GM04503 (cell line): ENCODE data around the gene BLMH.
"Not testable (repeated sequence)": the region's sequence is repeated elsewhere in the genome, so short reads cannot be mapped to it uniquely, and the experiment has no call there.

Source experiments
- DNase-seq: peaks from one replicate; pipeline ENCODE4 v3.0.0-alpha.2; 2012; ENCODE audit warnings: low read depth

BLMH gene

GRCh38 chr17:30228011-30228410 lies 63.7 kb downstream of the BLMH start:
- DNase-seq = no peak

GRCh38 chr17:30226878-30227277 lies 64.9 kb downstream of the BLMH start:
- no peak for DNase-seq

DNA sequence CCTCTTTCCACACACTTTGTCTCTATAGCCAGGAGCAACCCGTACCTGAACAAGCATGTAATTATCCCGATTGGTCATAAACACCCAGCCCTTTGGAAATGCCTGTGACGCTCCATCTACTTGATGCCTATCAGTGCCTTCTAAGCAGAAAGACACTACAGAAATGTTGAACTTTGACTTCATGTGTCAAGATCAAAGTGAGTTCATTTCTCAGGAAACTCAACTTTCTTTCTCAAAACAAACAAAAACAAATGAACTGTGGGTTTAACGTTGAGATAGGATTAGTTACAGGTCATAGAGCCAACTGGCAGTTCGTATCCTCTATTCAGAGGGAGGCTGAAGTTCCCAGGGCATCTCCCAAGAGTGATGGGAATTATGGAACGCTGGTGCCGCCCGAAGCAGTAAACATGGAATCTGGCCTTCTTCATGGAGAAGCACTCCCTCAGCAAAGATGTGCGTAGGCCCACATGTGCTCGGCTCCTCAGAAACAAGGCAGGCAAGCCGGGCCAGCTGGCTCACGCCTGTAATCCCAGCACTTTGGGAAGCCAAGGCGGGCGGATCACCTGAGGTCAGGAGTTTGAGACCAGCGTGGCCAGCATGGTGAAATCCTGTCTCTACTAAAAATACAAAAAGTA lies 65.7 kb downstream of the BLMH start:
- no peak for DNase-seq

GRCh38 chr17:30225112-30225511 lies 66.6 kb downstream of the BLMH start:
- no peak for DNase-seq

- no peak for DNase-seq
Measured at GRCh38 chr17:30224419-30224960, 67.3 kb downstream of the BLMH start.

- DNase-seq = no peak
Measured at GRCh38 chr17:30222721-30223175, 69.0 kb downstream of the BLMH start.

- DNase-seq = no peak
Measured at GRCh38 chr17:30222251-30222650, 69.5 kb downstream of the BLMH start.

DNA sequence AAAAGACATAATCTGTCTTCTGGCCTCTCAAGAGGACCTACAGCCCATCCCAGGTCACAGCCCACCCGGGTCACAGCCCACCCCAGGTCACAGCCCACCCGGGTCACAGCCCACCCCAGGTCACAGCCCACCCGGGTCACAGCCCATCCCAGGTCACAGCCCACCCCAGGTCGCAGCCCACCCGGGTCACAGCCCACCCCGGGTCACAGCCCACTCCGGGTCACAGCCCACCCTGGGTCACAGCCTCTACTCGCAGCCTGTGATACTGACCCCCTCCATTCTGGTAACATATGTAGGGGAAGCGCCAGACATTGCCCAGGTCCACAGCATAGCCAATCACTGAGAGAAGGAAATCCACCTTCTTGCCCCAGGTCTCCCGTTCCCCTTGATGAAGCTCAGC lies 70.4 kb downstream of the BLMH start:
- DNase-seq = no peak

GRCh38 chr17:30220414-30220813 lies 71.3 kb downstream of the BLMH start:
- no peak for DNase-seq

GRCh38 chr17:30219833-30220232 lies 71.9 kb downstream of the BLMH start:
- no peak for DNase-seq

- DNase-seq = no peak
Measured at GRCh38 chr17:30219315-30219714, 72.4 kb downstream of the BLMH start.

DNA sequence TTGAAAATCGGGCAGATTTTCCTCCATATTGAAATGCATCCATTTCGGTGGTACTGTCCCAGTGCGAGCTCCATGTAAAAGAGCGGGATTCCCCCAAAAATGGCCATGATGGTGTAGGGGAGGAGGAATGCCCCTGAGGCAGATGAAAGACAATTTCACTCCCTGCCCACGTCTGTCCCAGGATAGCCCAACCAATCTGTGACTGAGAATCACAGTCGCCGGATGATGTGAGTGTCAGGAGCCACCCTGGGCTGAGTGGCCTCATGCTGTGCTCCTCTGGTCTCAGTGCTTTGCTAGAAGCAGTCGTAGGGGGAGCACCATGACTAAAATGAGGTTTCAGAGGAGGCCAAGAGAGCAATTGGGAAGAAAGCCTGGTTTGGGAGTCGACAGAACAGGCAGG lies 72.9 kb downstream of the BLMH start:
- DNase-seq = no peak

GRCh38 chr17:30217746-30218245 lies 73.9 kb downstream of the BLMH start:
- no peak for DNase-seq

DNA sequence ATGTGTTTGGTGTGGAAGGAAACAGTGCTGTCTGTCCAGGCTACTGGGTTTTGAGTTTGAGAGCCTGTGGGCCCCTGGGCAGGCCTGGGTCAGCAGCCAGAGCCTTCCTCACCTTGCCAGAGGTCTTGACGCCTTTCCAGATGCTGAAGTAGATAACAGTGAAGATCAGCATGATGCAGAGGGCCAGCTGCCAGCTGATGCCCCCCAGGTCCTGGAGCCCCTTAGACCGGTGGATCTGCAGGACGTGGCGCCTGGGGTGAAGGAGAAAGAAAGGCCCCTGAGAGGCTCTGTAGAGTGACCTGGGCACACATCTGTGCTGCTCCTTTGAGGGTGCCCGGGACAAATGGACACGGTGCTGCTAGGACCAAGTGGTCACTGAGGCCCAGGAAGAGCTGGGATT lies 74.7 kb downstream of the BLMH start:
- no peak for DNase-seq

- no peak for DNase-seq
Measured at GRCh38 chr17:30212750-30213149, 79.0 kb downstream of the BLMH start.

DNA sequence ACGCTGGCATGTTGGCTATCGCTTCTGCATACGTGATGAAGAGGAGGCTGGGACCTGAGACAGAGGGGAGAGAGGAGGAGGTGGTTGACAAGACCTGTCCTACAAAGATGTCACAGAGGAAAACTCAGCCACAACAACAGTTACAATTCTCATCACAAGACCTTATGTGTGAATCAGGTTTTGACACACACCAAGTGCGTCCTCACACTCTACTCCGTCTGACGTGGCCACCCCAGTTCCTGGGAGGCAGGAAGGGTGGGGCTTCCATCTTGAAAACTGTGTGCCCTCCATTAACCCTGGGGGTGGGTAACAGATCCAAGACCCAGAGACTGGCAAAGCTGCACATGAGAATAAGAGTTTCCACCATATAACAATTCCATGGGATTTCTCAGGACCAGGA lies 80.4 kb downstream of the BLMH start:
- DNase-seq = no peak

DNA sequence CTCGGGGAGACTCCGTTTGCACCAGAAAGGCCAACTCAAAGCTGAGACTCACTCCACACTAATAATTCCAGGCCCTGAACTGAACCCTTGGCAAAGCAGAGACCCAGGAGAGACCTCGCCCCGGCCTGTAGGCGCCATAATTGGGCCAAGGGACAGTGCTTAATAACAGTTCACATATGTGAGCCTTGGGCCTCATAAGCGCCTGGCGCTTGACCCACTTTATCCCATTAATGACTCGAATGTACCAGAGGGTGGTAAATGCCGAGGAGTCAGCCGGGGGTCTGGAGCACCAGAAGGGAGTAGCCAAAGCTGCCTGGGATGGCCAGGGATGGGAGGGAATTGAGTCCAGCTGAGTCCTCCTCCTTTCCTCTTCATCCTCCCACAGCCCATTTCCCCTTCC lies 80.8 kb downstream of the BLMH start:
- DNase-seq = no peak

GRCh38 chr17:30210366-30210765 lies 81.4 kb downstream of the BLMH start:
- DNase-seq = no peak

- no peak for DNase-seq
Measured at GRCh38 chr17:30209930-30210329, 81.8 kb downstream of the BLMH start.

- DNase-seq = no peak
Measured at GRCh38 chr17:30208214-30208613, 83.5 kb downstream of the BLMH start.

DNA sequence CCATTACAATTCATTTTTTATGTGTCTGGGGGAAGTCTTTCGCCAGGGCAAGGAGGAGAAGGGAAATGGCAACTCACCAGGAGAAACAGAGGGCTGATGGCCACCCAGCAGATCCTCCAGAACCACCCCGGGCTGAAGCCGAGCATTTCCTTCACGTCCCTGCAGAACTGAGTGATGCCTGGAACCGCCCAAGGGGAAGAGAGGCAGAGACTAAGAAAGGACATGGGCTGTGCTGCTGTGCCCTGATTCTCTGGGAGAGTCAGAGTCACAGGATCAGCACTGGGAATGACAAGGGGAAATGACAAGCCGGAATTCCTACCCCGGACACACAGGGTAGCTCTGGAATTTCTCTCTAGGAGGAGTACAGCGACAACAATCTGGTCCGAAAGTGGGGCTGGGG lies 84.1 kb downstream of the BLMH start:
- DNase-seq = no peak

GRCh38 chr17:30203471-30203981 lies 88.2 kb downstream of the BLMH start:
- DNase-seq = no peak

DNA sequence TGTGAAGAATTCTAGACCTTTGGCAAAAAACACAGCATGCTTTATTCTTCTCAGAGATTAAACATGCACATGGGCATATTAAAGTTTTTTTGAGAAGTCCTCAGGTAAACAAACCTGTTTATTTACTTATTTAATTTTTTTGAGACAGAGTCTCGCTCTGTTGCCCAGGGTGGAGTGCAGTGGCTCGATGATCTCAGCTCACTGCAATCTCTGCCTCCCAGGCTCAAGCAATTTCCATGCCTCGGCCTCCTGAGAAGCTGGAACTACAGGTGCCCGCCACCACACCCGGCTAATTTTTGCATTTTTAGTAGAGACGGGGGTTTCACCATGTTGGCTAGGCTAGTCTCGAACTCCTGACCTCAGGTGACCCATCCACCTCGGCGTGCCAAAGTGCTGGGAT lies 91.1 kb downstream of the BLMH start:
- DNase-seq = not testable (repeated sequence)

GRCh38 chr17:30200106-30200505 lies 91.6 kb downstream of the BLMH start:
- DNase-seq = no peak
